Colonic mucosa (tissue), 4 donors: ENCODE measurements around the gene GREB1. TPM values are rescaled to one million over a fixed set of nuclear protein-coding genes. Genes with fewer than 3 reads are reported as not detected.

Source experiments
- DNase-seq: peaks from one replicate; pipeline ENCODE4 v3.0.0-alpha.2; 2020
- H3K27ac ChIP-seq: fragments of 200-600 bp; one replicate; pipeline ENCODE4 v1.8.0; 2021
- H3K27me3 ChIP-seq: fragments of 200-600 bp; one replicate; pipeline ENCODE4 v1.8.0; 2021
- H3K36me3 ChIP-seq: fragments of 200-600 bp; one replicate; pipeline ENCODE4 v1.8.0; 2021
- H3K4me1 ChIP-seq: fragments of 200-600 bp; one replicate; pipeline ENCODE4 v1.8.0; 2021; ENCODE audit warnings: mild to moderate bottlenecking
- H3K4me3 ChIP-seq: fragments of 200-600 bp; one replicate; pipeline ENCODE4 v1.8.0; 2021
- H3K9ac ChIP-seq, 2 donors: one replicate each; pipeline ENCODE4 v1.7.0; 2013; ENCODE audit warnings: control low read depth in 2 of 2, low read depth in 2 of 2, low read length in 2 of 2
- H3K9me3 ChIP-seq: fragments of 200-600 bp; one replicate; pipeline ENCODE4 v1.8.0; 2021
- CTCF ChIP-seq: fragments of 200-600 bp; IDR thresholded peaks from one replicate; pipeline ENCODE4 v1.8.0; 2022; ENCODE audit warnings: antibody characterized with exemption, mild to moderate bottlenecking
- intact Hi-C: fragments of 100-400 bp; cut with DNase I; formaldehyde crosslinking; loops from one replicate; pipeline ENCODE4 v1.14.1; 2022
- total RNA-seq, 2 donors: library from RNA; stranded (reverse); fragmentation: NEBNext Ultra II Directional in 1 of 2; extraction: Animal tissue kit (Norgen Biotek cat#: 25700) in 1 of 2; gene quantifications; one replicate each; pipeline ENCODE4 v1.2.1, GENCODE V29; 2021
- donor health status: healthy.
- donor health status: DM: no; HTN: no; CAD: no.
- donor health status: DM: no; HTN: no; CAD: no.

GREB1 gene
- total RNA-seq, 2 donors from 2014 or later = 0.77 to 1.1 TPM

GRCh38 chr2:11569636-11570035, 35.8 kb downstream of the GREB1 start:
- Histone ChIP-seq H3K27me3 (no peaks in the 10 kb centered on the region), H3K27ac (no peak overlapping the region), H3K36me3 (no peaks in the 10 kb centered on the region), H3K9ac (no peak overlapping the region), H3K4me1 (no peaks in the 10 kb centered on the region), H3K9me3 (no peaks in the 10 kb centered on the region), H3K4me3 (no peak overlapping the region)
- no peak for TF ChIP-seq CTCF
- intact Hi-C loops = no loop called here
- DNase-seq = no peak

- no peaks in the 10 kb centered on the region for H3K4me1 ChIP-seq
- TF ChIP-seq CTCF = no peak
- no peak for DNase-seq
- no peak overlapping the region for H3K9ac ChIP-seq
- no peaks in the 10 kb centered on the region for H3K36me3 ChIP-seq
- H3K4me3 ChIP-seq = no peak overlapping the region
- intact Hi-C loops = no loop called here
- H3K9me3 ChIP-seq = no peaks in the 10 kb centered on the region
- H3K27ac ChIP-seq = no peak overlapping the region
- H3K27me3 ChIP-seq = no peaks in the 10 kb centered on the region
These were observed 37.3 kb downstream of the GREB1 start for GRCh38 chr2:11571170-11571569.

GRCh38 chr2:11572996-11573395, 39.2 kb downstream of the GREB1 start:
- Histone ChIP-seq H3K27ac (no peak overlapping the region), H3K4me1 (no peaks in the 10 kb centered on the region), H3K4me3 (no peak overlapping the region), H3K36me3 (no peaks in the 10 kb centered on the region), H3K9me3 (no peaks in the 10 kb centered on the region), H3K9ac (no peak overlapping the region), H3K27me3 (no peaks in the 10 kb centered on the region)
- intact Hi-C loops = no loop called here
- TF ChIP-seq CTCF = no peak
- no peak for DNase-seq

GRCh38 chr2:11573418-11574175, 39.8 kb downstream of the GREB1 start:
- no peak overlapping the region for H3K27ac ChIP-seq
- TF ChIP-seq CTCF = no peak
- no peak overlapping the region for H3K4me3 ChIP-seq
- no peak for DNase-seq
- intact Hi-C loops = no loop called here
- H3K9me3 ChIP-seq = no peaks in the 10 kb centered on the region
- H3K36me3 ChIP-seq = no peaks in the 10 kb centered on the region
- no peaks in the 10 kb centered on the region for H3K4me1 ChIP-seq
- no peaks in the 10 kb centered on the region for H3K27me3 ChIP-seq
- no peak overlapping the region for H3K9ac ChIP-seq

GRCh38 chr2:11574176-11575046, 40.6 kb downstream of the GREB1 start:
- DNase-seq = no peak
- intact Hi-C loops = no loop called here
- H3K27me3 ChIP-seq = no peaks in the 10 kb centered on the region
- H3K4me1 ChIP-seq = no peaks in the 10 kb centered on the region
- H3K9ac ChIP-seq = no peak overlapping the region
- H3K36me3 ChIP-seq = no peaks in the 10 kb centered on the region
- no peaks in the 10 kb centered on the region for H3K9me3 ChIP-seq
- H3K4me3 ChIP-seq = no peak overlapping the region
- TF ChIP-seq CTCF = no peak
- H3K27ac ChIP-seq = no peak overlapping the region
